GM21529 (cell line): ENCODE measurements around the gene RAB3IL1.

Source experiments
- ATAC-seq: cut with Tn5 transposase; IDR thresholded peaks from one replicate; pipeline ENCODE4 v1.9.1; 2021; ENCODE audit not compliant: unreplicated experiment

Gene RAB3IL1

DNA sequence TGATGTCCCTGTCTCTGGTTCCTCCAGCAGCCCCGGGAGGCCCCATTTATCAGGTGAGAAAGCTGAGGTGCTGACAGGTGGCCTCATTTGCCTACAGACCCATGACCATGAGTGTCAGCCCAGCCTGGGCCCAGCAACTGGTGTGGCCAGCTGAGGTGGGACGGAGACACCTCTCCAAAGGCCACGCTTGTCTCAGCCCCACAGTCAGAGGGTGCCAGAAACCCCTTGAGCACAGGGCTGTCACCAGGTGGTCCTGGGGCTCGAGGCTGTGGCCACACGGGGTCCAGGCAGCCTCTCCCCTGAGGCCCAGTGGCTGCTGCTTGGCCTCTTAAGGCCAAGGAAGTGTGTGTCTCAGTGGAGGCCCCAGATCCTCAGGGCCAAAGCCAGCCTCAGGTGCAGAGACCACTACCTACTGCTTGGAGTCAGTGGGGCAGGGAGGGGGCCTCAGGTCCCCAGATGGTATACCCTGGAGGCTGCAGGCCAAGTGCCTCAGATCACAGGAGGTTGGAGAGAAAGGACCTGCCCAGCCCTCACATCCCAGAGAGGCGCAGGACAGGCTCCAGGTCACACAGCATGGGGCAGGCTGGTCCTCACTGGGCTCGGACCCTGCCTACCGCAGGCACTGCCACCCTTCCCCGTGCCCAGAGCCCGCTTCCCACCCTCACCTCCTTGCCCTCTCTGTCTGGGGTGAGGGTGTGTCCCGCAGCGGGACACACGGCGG is 11.4 kb downstream of the RAB3IL1 start:
- ATAC-seq, result no peak

DNA sequence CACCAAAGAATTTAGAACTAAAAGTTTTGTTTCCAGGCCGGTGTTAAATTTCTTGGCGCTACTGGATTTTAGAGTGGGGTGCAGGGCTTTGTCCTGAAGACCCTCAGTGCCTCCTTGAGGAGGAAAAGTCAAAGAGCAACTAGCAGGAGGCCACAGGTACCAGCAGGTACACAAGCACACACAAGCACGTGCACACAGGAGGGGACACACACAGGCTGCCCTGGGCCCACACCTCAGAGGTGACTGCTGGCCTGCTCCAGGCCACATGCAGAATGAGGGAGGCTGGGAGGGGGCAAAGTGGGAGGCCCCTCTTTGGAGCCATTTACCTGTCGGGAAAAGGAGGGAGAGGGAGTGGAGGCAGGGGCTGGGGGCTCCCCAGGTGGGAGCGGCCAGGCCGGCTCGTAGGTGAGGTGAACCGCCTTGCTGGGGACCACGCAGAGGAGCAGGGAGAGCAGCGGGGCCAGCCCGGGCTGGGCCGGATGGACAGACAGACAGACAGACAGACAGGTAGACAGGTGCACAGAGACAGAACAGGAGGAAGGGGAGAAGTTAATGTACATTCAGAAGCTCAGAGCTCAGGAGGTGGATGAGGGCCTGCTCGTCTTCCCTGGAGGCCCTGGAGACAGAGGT is 12.2 kb downstream of the RAB3IL1 start:
- ATAC-seq, result no peak

DNA sequence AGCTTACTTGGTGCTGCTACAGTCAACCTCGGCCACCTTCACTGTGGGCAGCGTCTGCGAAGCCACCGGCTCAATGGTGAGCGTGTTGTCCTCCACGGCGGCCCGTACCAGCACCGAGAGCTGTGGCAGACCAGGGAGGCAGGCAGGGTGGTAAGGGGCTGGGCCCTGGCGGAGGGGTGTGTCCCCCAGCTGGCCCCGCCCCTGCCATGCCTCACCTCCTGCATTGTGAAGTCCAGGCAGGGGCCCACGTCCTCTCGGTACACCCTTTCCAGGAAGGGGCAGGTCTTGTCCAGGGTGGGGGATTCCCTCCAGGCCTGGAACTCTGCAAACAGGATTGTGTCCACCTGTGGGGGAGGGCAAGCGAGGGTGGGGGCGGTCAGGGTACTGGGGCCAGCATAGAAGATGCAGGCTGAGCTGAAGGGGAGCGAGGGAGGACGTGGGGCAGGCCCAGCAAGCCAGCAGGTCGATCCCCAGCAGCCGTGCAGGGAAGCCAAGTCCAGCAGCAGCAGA is 12.8 kb downstream of the RAB3IL1 start:
- no peak for ATAC-seq

DNA sequence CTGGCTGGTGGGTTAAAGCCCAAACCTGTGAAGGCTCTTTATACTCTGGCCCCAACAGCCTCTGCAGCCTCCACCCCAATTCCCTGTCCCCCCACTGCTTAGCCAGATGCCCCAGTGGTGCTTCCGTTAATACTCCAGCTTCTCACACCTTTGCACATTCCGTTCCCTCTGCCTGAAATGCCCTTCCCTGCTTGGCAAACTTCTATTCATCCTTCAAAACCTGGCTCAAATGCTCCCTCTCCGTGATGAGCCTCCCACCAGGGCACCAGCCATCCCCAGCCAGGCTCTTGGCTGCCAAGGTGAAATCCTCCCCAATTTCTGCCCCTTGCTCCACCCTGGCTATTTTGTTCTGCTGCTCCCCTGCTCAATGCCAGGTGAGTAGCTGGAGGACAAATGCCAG is 13.5 kb downstream of the RAB3IL1 start:
- ATAC-seq, result no peak

DNA sequence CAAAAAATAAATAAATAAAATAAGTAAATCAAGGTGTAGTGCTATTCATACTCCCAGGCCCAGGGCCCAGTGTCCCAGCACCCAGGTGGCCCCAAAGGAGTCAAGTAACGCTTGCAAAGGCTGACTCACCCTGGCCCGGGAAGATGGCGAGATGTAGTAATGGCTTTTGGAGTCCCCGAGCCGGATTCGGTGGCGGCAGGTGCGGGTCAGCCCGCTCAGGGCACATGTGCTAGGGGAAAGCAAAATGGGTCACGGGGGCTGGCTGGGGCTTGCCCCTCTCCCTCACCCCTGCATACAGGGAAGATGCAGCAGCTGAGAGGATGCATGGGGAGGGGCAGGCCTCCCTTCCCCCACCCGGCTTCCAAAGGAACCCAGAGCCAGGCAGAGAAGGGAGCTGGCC is 15.1 kb downstream of the RAB3IL1 start:
- ATAC-seq, result no peak

DNA sequence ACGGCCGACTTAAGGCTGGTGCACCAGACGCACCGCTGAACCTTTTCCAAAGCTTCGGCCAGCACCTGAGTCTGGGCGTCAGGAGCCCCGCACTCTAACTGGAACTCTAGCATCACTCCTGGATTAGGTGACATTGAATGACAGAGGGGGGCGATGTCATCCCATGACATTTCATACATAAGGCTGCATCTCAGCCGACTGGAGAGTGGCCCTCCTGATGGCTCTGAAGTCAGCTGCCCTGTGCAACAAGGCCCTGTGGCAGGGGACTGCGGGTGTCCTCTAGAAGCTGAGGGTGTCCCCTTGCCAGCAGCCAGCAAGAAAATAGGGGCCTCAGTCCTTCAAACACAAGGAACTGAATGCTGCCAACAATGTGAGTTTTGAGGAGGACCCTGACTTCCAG is 16.0 kb downstream of the RAB3IL1 start:
- no peak for ATAC-seq

DNA sequence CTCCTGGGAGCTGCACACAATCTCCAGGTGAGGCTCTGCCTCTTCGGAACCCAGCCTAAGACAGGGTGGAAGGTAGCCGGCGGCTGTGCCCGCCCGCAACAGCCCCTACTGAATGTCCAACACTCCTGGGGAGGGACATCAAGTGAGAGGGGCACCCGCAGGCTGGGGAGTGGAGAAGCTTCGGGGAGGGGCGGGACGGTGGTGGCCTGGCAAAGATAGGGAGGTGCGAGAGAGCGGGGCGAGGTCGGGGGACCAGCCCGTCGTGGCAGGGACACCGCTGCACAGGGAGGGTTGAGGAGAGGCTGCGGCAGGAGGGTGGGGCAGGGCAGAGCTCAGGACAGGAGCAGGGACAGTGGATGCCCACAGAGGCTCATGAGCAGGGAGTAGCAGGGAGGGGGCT is 17.1 kb downstream of the RAB3IL1 start:
- ATAC-seq, result no peak

DNA sequence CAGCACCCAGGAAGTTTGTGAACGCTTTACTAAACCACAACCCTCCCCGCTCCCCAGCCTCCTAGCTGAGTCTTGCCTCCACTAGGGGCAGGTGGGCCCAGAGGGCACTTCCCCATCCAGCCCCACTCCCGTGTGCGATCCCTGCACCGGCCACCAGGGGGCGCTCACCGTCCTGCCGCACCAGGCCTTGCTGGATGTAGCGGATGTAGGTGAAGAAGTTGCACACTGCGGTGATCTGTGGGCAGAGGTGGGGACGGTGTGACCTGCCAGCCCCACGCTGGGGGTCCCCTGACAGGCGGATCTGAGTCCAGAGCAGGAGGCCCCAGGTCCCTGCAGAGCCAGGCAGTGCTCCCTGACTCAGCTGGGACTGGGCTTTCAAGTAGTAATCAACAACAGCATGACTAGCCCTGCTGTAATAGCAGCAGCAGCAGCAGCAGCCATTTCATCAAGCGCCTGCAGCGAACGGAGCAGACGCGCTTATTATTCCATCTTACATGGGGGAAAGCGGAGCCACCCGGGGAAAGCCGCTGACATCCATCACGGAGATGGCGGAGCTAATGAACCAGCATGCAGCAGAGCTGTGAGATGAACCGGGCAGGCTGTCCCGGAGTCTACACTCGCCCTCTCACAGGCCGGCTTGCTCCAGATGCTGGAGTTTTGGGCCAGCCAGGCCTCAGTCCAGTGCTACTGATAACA is 18.1 kb downstream of the RAB3IL1 start:
- ATAC-seq, result peak; percentile 65

DNA sequence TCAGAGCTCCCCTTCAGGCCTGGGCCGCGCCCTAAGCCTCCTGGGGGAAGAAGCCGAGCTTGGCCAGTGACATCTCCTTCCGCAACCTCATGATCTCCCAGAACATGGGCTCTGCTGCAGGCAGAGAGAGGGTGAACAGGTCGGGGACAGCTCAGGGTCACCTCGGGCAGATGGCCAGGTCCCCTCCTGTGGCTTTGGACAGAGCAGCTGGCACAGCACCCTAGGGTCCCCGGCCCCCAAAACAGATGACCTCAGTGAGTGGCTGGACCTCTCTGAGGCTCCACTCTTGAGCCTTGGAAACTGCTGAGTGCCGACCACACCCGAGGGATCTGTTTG is 19.2 kb downstream of the RAB3IL1 start:
- no peak for ATAC-seq

DNA sequence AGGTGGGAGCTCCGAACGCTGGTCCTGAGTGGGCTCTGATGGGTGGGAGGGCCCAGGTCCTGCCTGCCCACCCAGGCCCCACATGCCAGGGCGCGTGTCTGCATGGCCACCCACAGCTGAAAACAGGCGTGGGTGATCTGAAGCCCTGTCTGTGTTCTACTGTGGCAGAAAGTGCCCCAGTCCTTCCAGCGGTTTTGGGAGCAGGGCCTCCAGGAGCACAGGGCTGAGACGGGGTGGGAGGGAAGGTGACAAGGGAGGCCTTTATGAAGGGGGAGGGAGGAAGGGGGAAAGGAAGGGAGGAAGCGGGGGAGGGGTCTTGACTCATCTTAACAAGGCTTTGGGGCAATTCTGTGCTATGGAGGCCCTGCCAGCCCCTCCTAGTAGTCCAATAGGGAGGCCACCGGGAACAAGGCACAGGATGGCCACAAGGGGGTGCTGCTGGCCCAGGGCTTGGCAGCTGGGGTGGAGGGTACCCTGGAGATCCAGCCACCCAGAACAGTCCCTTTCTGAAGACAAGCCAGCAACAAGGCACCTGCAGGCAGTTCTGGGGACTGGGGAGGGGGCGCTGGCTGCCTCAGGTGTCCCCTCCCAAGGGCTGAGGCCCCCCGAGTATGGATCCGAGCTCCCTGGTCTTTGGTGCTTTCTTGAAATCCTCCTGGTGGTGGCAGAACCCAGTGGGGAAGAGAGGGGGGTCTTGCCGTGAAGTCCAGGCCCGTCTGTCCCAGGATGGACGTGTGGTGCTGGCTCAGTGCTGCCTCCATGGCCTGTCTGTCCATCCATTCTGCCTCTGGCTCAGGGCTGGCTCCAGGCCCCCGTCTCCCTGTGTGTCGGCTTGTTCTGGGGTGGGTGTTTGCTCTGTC is 19.7 kb downstream of the RAB3IL1 start:
- no peak for ATAC-seq

DNA sequence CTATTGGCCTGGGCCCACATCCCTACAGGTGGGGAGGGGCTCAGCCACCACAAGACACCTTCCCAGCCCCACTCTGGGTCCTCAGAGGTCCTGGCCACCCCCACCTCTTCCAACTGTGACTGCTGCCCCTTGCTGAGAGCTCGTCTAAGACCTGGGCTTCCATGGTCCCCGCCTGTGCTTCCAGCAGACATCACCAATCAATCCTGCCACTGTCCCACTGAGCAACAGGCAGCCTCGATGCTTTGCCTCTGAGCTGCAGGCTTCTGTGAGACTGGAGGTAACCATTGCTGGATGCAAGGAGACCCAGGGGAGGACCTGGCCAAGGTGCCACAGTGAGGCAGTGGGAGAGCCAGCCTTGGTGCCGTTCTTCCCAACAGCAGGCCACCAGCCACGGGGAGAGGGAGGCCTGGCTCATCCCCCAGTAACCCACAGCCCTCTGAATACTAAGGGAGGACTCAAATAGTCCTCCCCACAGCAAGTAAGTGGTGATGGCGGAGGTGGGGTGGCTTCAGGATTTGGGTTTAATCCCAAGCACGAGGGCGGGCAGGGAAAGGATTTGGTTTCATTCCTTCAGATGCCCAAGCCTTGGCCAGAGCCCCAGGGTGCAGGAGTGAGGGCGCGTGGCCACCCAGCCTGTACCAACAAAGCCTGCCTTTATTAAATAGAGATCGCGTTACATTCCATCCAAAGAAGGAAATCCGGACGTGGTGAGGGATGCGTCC is 20.5 kb downstream of the RAB3IL1 start:
- ATAC-seq, result no peak

DNA sequence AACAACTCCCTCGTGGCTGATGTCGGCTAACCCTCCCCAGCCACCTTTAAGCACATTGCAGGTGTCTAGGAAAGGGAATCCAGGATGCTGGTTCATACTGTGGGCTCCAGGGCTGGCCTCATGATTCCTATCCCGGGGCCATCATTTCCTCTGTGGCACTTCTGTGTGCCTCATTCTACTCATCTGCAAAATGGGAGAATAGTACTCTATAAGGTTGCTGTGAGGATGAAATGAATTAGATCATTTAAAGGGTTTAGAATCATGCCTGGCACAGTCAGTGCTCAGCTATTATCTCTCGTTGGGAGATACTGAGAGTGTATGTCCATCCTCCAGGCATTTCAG is 21.7 kb downstream of the RAB3IL1 start:
- ATAC-seq, result no peak

DNA sequence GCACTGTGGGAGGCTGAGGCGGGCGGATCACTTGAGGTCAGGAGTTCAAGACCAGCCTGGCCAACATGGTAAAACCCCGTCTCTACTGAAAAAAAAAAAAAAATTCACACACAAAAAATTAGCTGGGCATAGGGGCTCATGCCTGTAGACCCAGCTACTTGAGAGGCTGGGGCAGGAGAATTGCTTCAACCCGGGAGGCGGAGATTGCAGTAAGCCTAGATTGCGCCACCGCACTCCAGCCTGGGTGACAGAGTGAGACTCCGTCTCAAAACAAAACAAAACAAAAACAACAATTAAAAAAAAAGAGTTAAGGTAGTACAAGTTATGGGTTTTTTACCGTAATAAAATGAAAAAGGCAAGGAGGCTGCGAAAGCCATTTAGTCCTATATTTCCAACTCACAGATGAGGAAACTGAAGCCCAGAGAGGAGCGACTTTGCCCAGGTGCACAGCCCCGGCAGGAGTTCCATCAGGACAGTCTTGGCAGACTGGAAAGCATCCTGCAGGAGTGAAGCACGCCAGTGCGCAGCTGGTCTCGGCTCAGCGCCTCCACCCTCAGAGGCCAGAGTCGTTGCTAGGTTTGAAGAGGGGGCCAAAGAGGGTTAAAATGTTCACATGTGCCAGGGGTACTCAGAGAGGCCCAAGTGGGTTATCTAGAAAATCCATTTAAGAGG is 22.2 kb downstream of the RAB3IL1 start:
- no peak for ATAC-seq

DNA sequence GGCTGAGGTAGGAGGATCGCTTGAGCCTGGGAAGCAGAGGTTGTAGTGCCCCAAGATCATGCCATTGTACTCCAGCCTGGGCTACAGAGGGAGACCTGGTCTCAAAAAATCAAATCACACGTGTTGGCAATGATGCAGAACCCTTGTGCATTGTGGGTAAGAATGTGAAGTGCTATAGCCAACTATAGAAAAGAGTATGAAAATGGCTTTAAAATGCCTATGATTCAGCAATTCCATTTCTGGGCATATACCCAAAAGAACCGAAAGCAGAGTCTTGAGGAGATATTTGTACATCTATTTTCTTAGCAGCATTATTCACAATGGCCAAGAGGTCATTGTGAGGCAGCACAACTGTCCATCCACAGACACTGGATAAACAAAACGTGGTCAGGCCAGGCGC is 23.4 kb downstream of the RAB3IL1 start:
- no peak for ATAC-seq

DNA sequence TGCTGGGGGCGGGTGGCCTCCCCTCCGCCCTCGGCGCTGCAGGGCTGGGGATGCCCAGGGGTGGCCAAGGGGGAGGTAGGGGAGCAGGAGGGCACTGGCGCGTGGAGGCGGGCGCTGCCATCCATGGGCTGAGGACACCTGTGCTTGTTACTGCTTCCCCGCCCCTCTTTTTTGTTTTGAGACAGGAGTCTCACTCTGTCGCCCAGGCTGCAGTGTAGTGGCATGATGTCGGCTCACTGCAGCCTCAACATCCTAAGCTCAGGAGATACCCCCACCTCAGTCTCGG is 25.3 kb downstream of the RAB3IL1 start:
- no peak for ATAC-seq

DNA sequence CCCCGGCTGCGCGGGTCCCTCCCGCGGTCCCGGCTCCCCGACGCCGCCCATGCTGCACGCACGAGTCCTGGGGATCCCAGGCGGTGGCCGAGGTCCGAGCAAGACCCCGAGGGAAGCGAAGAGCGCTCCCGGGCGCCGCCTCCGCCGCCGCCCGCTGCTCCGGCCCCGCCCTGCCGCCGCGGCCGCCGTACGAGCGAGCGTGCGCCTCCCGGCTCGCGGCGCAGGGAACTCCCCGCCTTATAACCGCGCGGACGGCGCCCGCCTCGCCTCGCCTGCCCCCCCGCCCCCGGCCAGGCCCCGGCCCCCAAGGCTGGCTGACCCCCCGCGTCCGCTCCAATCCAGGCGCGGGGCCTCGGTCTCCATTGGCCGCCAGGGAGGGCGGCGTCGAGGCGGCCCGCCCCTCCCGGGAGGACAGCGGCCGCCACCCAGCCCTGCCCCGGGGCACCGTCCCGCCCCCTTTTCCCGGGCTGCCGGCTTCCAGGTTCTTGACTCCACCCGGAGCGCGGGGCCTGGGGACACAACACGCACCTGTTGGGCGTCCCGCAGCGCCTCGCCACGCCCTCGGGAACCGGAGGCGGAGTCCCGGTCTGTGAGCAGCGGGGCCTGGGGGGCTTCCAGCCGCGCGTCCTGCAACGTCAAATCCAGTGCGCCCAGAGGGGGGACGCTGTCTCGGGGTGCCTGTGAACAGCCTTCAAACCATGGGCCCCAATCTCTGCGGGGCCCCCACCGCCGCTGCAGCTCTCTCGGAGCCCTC is 25.9 kb downstream of the RAB3IL1 start, which contains the start of gene FADS3:
FADS3 (minus strand) TSS at position 215 of the 754 bp plus-strand sequence; CDS start at position 51, 164 bp downstream.
- ATAC-seq, result peak; percentile 66

DNA sequence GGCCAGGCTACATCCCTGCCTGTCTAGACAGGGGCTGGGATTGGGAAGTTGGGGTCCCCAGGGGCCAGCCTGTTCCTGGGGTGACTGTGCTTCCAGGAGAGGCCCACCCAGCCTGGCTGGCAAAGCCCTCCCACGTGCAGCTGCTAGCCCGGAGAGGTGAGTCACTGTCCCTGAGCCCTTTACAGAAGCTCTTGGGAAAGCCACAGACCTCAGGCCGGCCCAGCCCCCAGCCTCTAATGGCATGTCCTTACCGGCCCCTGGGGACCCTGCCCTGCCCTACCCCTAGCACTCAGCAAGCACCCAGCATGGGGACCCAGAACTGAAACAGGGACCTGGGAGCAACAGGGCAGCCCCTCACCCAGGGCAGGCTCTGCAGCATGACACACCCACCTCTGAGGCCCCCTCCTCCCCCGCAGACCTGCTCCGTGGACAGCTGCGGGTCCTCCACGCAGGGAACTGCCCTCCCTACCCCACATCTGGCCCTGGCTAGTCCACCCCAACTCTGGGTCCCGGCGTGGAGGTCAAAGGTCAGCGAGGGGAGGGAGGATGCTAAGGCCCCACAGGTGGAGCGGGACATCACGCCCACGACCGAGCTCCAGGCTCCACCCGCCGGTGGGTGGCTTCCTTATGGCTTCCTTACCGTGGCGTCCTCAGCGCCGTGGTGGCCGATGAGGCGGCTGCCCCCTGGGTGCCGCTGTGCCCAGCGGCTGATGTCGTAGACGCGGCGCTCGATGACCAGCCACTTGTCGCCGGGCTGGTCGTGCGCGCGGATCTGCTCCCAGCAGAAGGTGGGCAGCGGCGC is 26.6 kb downstream of the RAB3IL1 start:
- ATAC-seq, result peak; percentile 14

DNA sequence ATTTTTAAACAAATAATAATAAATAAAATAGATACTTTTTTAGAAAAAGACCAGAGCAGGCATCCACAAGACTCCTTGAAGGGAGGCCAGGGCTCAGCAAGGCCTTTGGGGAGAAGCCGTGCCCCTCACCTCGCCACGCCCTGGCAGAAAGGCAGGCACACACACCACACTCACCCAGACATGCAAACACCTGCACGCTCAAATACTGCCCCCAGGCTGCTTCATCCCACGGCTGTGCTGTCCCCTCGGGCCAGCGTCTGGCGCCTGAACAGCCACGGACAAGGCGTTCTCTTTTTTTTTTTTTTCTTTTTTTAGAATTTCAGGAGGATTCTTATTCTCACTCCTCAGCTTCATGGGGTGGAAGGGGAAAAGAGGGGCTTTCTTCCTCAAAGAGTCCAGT is 27.5 kb downstream of the RAB3IL1 start:
- ATAC-seq, result no peak

DNA sequence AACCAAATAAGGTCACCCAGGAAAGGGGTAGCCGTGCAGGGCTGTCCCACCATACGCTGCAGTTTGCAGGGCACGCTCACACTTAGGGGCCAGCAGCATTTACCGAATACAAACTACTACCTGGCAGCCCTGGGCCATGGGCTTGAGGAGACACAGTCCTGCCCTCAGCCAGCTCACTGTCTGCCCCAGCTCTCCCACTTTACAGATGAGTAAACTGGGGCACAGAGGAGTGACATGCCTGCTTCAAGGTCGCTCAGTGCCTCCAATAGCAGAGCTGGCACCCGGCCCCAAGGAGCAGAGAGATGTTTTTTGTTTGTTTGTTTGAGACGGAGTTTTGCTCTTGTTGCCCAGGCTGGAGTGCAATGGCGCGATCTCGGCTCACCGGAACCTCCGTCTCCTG is 28.8 kb downstream of the RAB3IL1 start:
- ATAC-seq, result no peak
